Activated CD4-positive, alpha-beta T cell treated with anti-CD3 and anti-CD28 coated beads for 36 hours (primary cell): ENCODE measurements around the gene POLH. TPM values are rescaled to one million over a fixed set of nuclear protein-coding genes. Genes with fewer than 3 reads are reported as not detected.
A peak's percentile ranks its signal among the peaks of the same experiment; 100 is the strongest.
"Not testable (repeated sequence)": the region's sequence is repeated elsewhere in the genome, so short reads cannot be mapped to it uniquely, and the experiment has no call there.

ENCODE experiments used
- ATAC-seq: fragments of 200-7000 bp; cut with Tn5 transposase; one replicate; pipeline ENCODE4 v1.10.0; 2021; ENCODE audit warnings: mild to moderate bottlenecking, moderate library complexity
- CTCF ChIA-PET: fragments of 350-600 bp; sonication (Branson Sonifier 250); formaldehyde crosslinking; loops from one replicate; lab custom pipeline; 2021; ENCODE audit warnings: antibody characterized with exemption; lab: Charles Lee
- POLR2A ChIA-PET: fragments of 350-600 bp; sonication (Branson Sonifier 250); formaldehyde crosslinking; loops from one replicate; lab custom pipeline; 2021; ENCODE audit warnings: antibody characterized with exemption, inconsistent platforms; lab: Charles Lee
- DNase-seq: peaks from one replicate; pipeline ENCODE4 v3.0.0-alpha.2; 2020
- H3K27ac Mint-ChIP-seq: one replicate; pipeline ENCODE4 v1.8.0; 2021; ENCODE audit warnings: mixed read lengths
- H3K27me3 Mint-ChIP-seq: one replicate; pipeline ENCODE4 v1.8.0; 2021; ENCODE audit warnings: mixed read lengths
- H3K36me3 Mint-ChIP-seq: one replicate; pipeline ENCODE4 v1.8.0; 2021; ENCODE audit warnings: low read depth, mixed read lengths
- H3K4me1 Mint-ChIP-seq: one replicate; pipeline ENCODE4 v1.8.0; 2021; ENCODE audit warnings: mixed read lengths
- H3K4me3 Mint-ChIP-seq: one replicate; pipeline ENCODE4 v1.8.0; 2021; ENCODE audit warnings: mild to moderate bottlenecking, moderate library complexity, mixed read lengths
- H3K9me3 Mint-ChIP-seq: one replicate; pipeline ENCODE4 v1.8.0; 2021; ENCODE audit warnings: low read depth, mixed read lengths
- intact Hi-C, 2 experiments: fragments of 100-400 bp; cut with DNase I in 1 of 2; cut with micrococcal nuclease in 1 of 2; formaldehyde crosslinking; loops; one replicate each; pipeline versions ENCODE4 v1.14.2 to v1.15.1; 2022 to 2024; cut with DNase I, micrococcal nuclease
- total RNA-seq, 2 experiments: library from RNA; stranded (reverse); gene quantifications; one replicate each; pipeline ENCODE4 v1.2.3, GENCODE V29; 2021

POLH gene
- total RNA-seq, 2 experiments from 2014 or later = 35.2 to 37.9 TPM

GRCh38 chr6:43630980-43631619 lies 55.1 kb downstream of the POLH start:
- H3K4me3 Mint-ChIP-seq = peak overlapping the region; percentile 35

GRCh38 chr6:43633002-43633401 lies 57.0 kb downstream of the POLH start:
- ATAC-seq, H3K4me3 Mint-ChIP-seq, H3K27me3 Mint-ChIP-seq, H3K9me3 Mint-ChIP-seq, POLR2A ChIA-PET, DNase-seq, H3K27ac Mint-ChIP-seq, intact Hi-C loops, CTCF ChIA-PET: not testable (repeated sequence)
- peaks cover 34% of the 10 kb centered on the region for H3K4me1 Mint-ChIP-seq
- peaks cover 23% of the 10 kb centered on the region for H3K36me3 Mint-ChIP-seq

More at GRCh38 chr6:43630980-43631619, 55.1 kb downstream of the POLH start:
- peaks cover 21% of the 10 kb centered on the region for H3K36me3 Mint-ChIP-seq
- intact Hi-C loops = loop anchor here in 1 of 2 experiments (1.0 kb wide), 4 partner anchors 14 to 756 kb away; partner anchors contain the start of genes CDC5L, RSPH9 and VEGFA
- no peaks in the 10 kb centered on the region for H3K9me3 Mint-ChIP-seq
- H3K4me1 Mint-ChIP-seq = peaks cover 42% of the 10 kb centered on the region
- no peaks in the 10 kb centered on the region for H3K27me3 Mint-ChIP-seq
- DNase-seq = no peak
- CTCF ChIA-PET = no interaction called here
- no peak for ATAC-seq
- POLR2A ChIA-PET = no interaction called here
- H3K27ac Mint-ChIP-seq = peak overlapping the region; percentile 89

- H3K4me3 Mint-ChIP-seq = peak overlapping the region; percentile 100
- intact Hi-C loops = loop anchor here in 1 of 2 experiments (1.0 to 5.0 kb wide), 3 partner anchors 10 to 367 kb away; partner anchors contain the start of genes MRPS18A and RSPH9
- ATAC-seq (no peak), DNase-seq (no peak)
- peaks cover 33% of the 10 kb centered on the region for H3K36me3 Mint-ChIP-seq
- no peaks in the 10 kb centered on the region for H3K27me3 Mint-ChIP-seq
- ChIA-PET POLR2A (interaction anchor here (0.6 to 1.3 kb wide), 4 partner anchors 9 to 1862 kb away, joined by 3 to 4 read pairs (median 3); no protein-coding TSS in a partner anchor), CTCF (interaction anchor here (0.6 to 1.4 kb wide), 3 partner anchors 32 to 439 kb away, joined by 3 to 7 read pairs (median 3); no protein-coding TSS in a partner anchor)
- H3K27ac Mint-ChIP-seq = peak overlapping the region; percentile 97
- no peaks in the 10 kb centered on the region for H3K9me3 Mint-ChIP-seq
- H3K4me1 Mint-ChIP-seq = peaks cover 39% of the 10 kb centered on the region
Observed at GRCh38 chr6:43634702-43635303, 58.8 kb downstream of the POLH start.

DNA sequence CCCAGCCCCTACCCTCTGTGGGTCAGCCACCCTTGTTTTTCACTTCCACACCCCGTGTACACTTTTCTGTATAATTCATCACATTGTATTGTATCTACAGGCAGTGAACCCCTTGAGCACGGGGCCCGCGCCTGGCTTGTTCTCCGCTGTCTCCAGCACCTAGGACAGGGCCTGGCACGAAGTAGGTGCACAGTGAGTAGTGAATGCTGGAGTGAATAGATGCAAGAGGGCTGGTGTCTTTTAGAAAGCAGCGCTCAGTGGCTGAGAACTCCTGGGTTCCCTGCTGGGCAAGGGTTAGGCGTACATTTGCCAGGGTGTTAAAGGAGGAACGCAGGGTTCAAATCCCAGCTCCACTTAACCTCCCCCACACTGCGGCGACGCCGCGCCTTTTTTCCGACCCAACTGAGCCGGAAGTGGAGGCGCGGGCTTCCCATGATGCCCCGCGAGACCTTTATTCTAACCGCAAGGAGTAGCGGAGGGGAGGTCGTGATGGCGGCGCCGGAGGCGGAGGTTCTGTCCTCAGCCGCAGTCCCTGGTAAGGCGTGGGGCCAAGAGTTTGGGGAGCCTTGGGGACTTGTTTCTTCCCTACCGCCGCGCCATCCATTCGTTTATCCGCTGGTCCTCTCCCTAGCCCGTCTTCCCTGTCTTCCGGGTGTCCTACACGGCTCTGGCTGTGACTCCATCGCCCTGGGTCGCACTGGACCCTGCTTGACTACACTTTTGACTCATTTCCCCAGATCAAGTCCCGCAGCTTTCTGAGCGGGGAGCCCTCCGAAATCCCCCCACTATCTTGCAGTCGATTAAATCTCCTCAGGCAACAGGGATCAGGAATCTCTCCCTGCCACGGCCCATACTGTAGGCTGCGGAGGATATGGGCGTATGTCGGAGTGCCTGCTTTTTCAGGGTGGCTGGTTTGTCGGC lies 59.7 kb downstream of the POLH start, which contains the start of gene MAD2L1BP:
Gene MAD2L1BP, plus strand, starts transcription at position 454 of the 921 bp plus-strand sequence. Its CDS starts 36 bp downstream, at position 490.
- ATAC-seq (peak; percentile 83), DNase-seq (peak; percentile 93)
- POLR2A ChIA-PET = interaction anchor here (0.7 to 1.3 kb wide), 4 partner anchors 8 to 1943 kb away, joined by 3 read pairs; no protein-coding TSS in a partner anchor
- CTCF ChIA-PET = interaction anchor here (0.6 to 2.0 kb wide), 8 partner anchors 11 to 438 kb away, joined by 3 to 7 read pairs (median 4); partner anchors contain the start of gene VEGFA
- Mint-ChIP-seq H3K27me3 (no peaks in the 10 kb centered on the region), H3K36me3 (peaks cover 42% of the 10 kb centered on the region), H3K27ac (peak within 1 kb of the TSS; percentile 97), H3K9me3 (no peaks in the 10 kb centered on the region), H3K4me3 (peak within 1 kb of the TSS; percentile 100), H3K4me1 (peaks cover 41% of the 10 kb centered on the region)
- intact Hi-C loops = loop anchor here in 1 of 2 experiments (1.0 to 5.0 kb wide), 3 partner anchors 10 to 367 kb away; partner anchors contain the start of genes MRPS18A and RSPH9

DNA sequence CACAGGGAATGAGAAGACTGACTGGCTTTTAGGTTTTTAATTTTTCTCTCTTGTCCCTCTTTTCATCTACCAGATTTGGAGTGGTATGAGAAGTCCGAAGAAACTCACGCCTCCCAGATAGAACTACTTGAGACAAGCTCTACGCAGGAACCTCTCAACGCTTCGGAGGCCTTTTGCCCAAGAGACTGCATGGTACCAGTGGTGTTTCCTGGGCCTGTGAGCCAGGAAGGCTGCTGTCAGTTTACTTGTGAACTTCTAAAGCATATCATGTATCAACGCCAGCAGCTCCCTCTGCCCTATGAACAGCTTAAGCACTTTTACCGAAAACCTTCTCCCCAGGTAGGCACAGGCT lies 60.3 kb downstream of the POLH start:
- H3K4me1 Mint-ChIP-seq = peaks cover 40% of the 10 kb centered on the region
- peak overlapping the region; percentile 97 for H3K27ac Mint-ChIP-seq
- ATAC-seq (peak; percentile 14), DNase-seq (peak; percentile 37)
- peaks cover 43% of the 10 kb centered on the region for H3K36me3 Mint-ChIP-seq
- intact Hi-C loops = loop anchor here in 1 of 2 experiments (5.0 kb wide), 1 partner anchor 366 kb away; no protein-coding TSS in a partner anchor
- H3K9me3 Mint-ChIP-seq = no peaks in the 10 kb centered on the region
- no peaks in the 10 kb centered on the region for H3K27me3 Mint-ChIP-seq
- H3K4me3 Mint-ChIP-seq = peak overlapping the region; percentile 100
- ChIA-PET POLR2A (interaction anchor here (0.7 to 1.3 kb wide), 3 partner anchors 59 to 1944 kb away, joined by 3 read pairs; no protein-coding TSS in a partner anchor), CTCF (interaction anchor here (0.6 to 2.0 kb wide), 7 partner anchors 10 to 447 kb away, joined by 3 to 7 read pairs (median 4); partner anchors contain the start of gene VEGFA)

- no peak for ATAC-seq
- Mint-ChIP-seq H3K27ac (peak overlapping the region; percentile 47), H3K9me3 (no peaks in the 10 kb centered on the region), H3K4me1 (peaks cover 34% of the 10 kb centered on the region), H3K4me3 (no peak overlapping the region), H3K36me3 (peaks cover 52% of the 10 kb centered on the region), H3K27me3 (no peaks in the 10 kb centered on the region)
- intact Hi-C loops = loop anchor here in 1 of 2 experiments (5.0 kb wide), 1 partner anchor 362 kb away; no protein-coding TSS in a partner anchor
- CTCF ChIA-PET = interaction anchor here (0.5 to 1.7 kb wide), 4 partner anchors 10 to 130 kb away, joined by 3 to 4 read pairs (median 3); partner anchors contain the start of gene VEGFA
- no peak for DNase-seq
- POLR2A ChIA-PET = interaction anchor here (1.0 kb wide), 1 partner anchor 11 kb away, joined by 4 read pairs; no protein-coding TSS in a partner anchor
Observed at GRCh38 chr6:43639984-43640800, 64.2 kb downstream of the POLH start.

GRCh38 chr6:43644940-43645612 lies 69.1 kb downstream of the POLH start, which contains the start of gene RSPH9:
Gene RSPH9, plus strand, starts transcription at chr6:43645036. Its CDS starts 63 bp downstream, at chr6:43645099.
- intact Hi-C loops = loop anchor here in 1 of 2 experiments (1.0 kb wide), 2 partner anchors 10 to 15 kb away; partner anchors contain the start of gene MAD2L1BP
- H3K27ac Mint-ChIP-seq = peak within 1 kb of the TSS; percentile 77
- H3K4me1 Mint-ChIP-seq = peaks cover 13% of the 10 kb centered on the region
- peaks cover 16% of the 10 kb centered on the region for H3K36me3 Mint-ChIP-seq
- ChIA-PET CTCF (interaction anchor here (0.5 to 2.1 kb wide), 5 partner anchors 15 to 429 kb away, joined by 3 to 10 read pairs (median 3); no protein-coding TSS in a partner anchor), POLR2A (interaction anchor here (1.0 kb wide), 1 partner anchor 41 kb away, joined by 3 read pairs; no protein-coding TSS in a partner anchor)
- peak within 1 kb of the TSS; percentile 71 for H3K4me3 Mint-ChIP-seq
- no peaks in the 10 kb centered on the region for H3K9me3 Mint-ChIP-seq
- DNase-seq = peak; percentile 86
- H3K27me3 Mint-ChIP-seq = no peaks in the 10 kb centered on the region
- peak; percentile 92 for ATAC-seq

DNA sequence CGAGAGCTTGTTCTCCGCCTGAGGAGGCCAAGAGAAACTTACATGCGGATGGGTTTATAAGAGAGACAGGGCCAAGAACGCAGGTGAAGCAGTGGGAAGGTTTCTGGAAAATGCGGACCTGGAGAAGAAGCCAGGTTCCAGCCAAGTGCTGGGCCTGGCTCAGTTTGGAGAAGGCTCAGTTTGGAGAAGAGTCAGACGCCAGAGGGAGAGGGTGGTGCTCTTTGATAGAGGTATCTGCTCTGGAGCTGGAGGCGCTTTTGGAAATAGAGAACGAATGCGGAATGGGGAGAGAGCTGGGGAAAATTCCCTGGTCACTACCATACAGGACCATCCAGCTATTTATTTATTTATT lies 69.6 kb downstream of the POLH start:
- Mint-ChIP-seq H3K4me1 (peaks cover 8% of the 10 kb centered on the region), H3K9me3 (no peaks in the 10 kb centered on the region), H3K4me3 (peak overlapping the region; percentile 71), H3K36me3 (peaks cover 11% of the 10 kb centered on the region), H3K27ac (peak overlapping the region; percentile 77), H3K27me3 (no peaks in the 10 kb centered on the region)
- ChIA-PET CTCF (interaction anchor here (0.6 to 2.1 kb wide), 5 partner anchors 11 to 428 kb away, joined by 3 to 10 read pairs (median 4); no protein-coding TSS in a partner anchor), POLR2A (interaction anchor here (1.0 kb wide), 1 partner anchor 40 kb away, joined by 3 read pairs; no protein-coding TSS in a partner anchor)
- DNase-seq (no peak), ATAC-seq (peak; percentile 24)
- intact Hi-C loops = loop anchor here in 1 of 2 experiments (1.0 kb wide), 2 partner anchors 10 to 15 kb away; partner anchors contain the start of gene MAD2L1BP

DNA sequence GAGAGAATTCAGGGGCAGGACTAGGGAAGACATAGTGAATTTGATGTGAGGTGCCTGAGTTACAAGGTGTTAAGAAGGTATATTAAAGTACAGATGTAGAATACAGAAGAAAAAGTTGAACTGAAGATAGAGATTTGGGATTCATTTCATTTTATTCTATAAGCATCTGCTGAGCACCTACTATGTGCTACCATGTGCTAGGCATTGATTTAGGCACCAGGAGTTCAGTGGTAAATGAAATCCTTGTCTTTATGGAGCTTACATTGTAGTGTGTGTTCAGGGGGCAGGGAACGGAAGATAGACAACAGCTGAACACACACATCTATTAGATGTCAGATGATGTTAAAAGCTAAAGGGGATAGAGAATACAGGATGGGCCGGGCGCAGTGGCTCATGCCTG lies 71.6 kb downstream of the POLH start:
- Mint-ChIP-seq H3K36me3 (peaks cover 5% of the 10 kb centered on the region), H3K4me3 (no peak overlapping the region)
- POLR2A ChIA-PET = no interaction called here

More for the DNA sequence above, 71.6 kb downstream of the POLH start:
- DNase-seq (no peak), ATAC-seq (no peak)
- no peaks in the 10 kb centered on the region for H3K9me3 Mint-ChIP-seq
- CTCF ChIA-PET = interaction anchor here (0.6 to 1.8 kb wide), 6 partner anchors 11 to 257 kb away, joined by 3 to 7 read pairs (median 3); partner anchors contain the start of gene MAD2L1BP
- no peaks in the 10 kb centered on the region for H3K27me3 Mint-ChIP-seq
- intact Hi-C loops = no loop called here
- peaks cover 5% of the 10 kb centered on the region for H3K4me1 Mint-ChIP-seq
- no peak overlapping the region for H3K27ac Mint-ChIP-seq
